CD4-positive, alpha-beta T cell (primary cell): ENCODE results near the gene SORL1. TPM values are rescaled to one million over a fixed set of nuclear protein-coding genes. Genes with fewer than 3 reads are reported as not detected.

Source experiments
- ATAC-seq: fragments of 200-7000 bp; cut with Tn5 transposase; one replicate; pipeline ENCODE4 v1.10.0; 2022; ENCODE audit warnings: mild to moderate bottlenecking; ENCODE audit not compliant: poor library complexity
- CTCF ChIA-PET: fragments of 350-600 bp; sonication (Branson Sonifier 250); formaldehyde crosslinking; loops from one replicate; lab custom pipeline; 2021; ENCODE audit warnings: antibody characterized with exemption, inconsistent platforms; lab: Charles Lee
- POLR2A ChIA-PET: fragments of 350-600 bp; sonication (Branson Sonifier 250); formaldehyde crosslinking; loops from one replicate; lab custom pipeline; 2021; ENCODE audit warnings: antibody characterized with exemption, inconsistent platforms; lab: Charles Lee
- DNase-seq, 14 experiments: peaks; one replicate each; pipeline ENCODE4 v3.0.0-alpha.2; 2013 to 2020; ENCODE audit warnings: mixed read lengths in 2 of 14
- H3K27ac ChIP-seq, 2 donors: one replicate each; pipeline versions ENCODE4 v1.5.1 to v1.7.0; 2013; ENCODE audit warnings: low read length in 2 of 2, low read depth in 1 of 2, mild to moderate bottlenecking in 1 of 2
- H3K27me3 ChIP-seq, 2 experiments: 1 replicate in 1 of 2; 2 replicates in 1 of 2; pipeline versions ENCODE4 v1.6.1 to v1.7.0; 2013; ENCODE audit warnings: low read length in 2 of 2, control low read depth in 1 of 2, mild to moderate bottlenecking in 1 of 2, moderate library complexity in 1 of 2; ENCODE audit not compliant: insufficient read depth in 2 of 2, control insufficient read depth in 1 of 2
- H3K36me3 ChIP-seq: one replicate; pipeline ENCODE4 v1.6.1; 2013; ENCODE audit warnings: low read length, control low read depth; ENCODE audit not compliant: insufficient read depth
- H3K4me1 ChIP-seq: one replicate; pipeline ENCODE4 v1.6.1; 2013; ENCODE audit warnings: low read length, control low read depth; ENCODE audit not compliant: insufficient read depth
- H3K4me3 ChIP-seq: one replicate; pipeline ENCODE4 v1.5.1; 2013; ENCODE audit warnings: mild to moderate bottlenecking, low read length, moderate library complexity
- H3K9me3 ChIP-seq, 2 experiments: 1 replicate in 1 of 2; 2 replicates in 1 of 2; pipeline versions ENCODE4 v1.6.1 to v1.7.0; 2013; ENCODE audit warnings: low read length in 2 of 2, mild to moderate bottlenecking in 2 of 2, control low read depth in 1 of 2, moderate library complexity in 1 of 2; ENCODE audit not compliant: control insufficient read depth in 1 of 2, insufficient read depth in 1 of 2
- H3K27ac Mint-ChIP-seq: one replicate; pipeline ENCODE4 v1.8.0; 2020; ENCODE audit warnings: mixed read lengths
- H3K27me3 Mint-ChIP-seq: one replicate; pipeline ENCODE4 v1.8.0; 2021; ENCODE audit warnings: mixed read lengths
- H3K36me3 Mint-ChIP-seq: one replicate; pipeline ENCODE4 v1.8.0; 2021; ENCODE audit warnings: low read depth, mixed read lengths
- H3K4me1 Mint-ChIP-seq: one replicate; pipeline ENCODE4 v1.8.0; 2021; ENCODE audit warnings: low read depth, mixed read lengths
- H3K4me3 Mint-ChIP-seq: one replicate; pipeline ENCODE4 v1.8.0; 2020; ENCODE audit warnings: mild to moderate bottlenecking, mixed read lengths
- H3K9me3 Mint-ChIP-seq: one replicate; pipeline ENCODE4 v1.8.0; 2020; ENCODE audit warnings: mixed read lengths
- intact Hi-C, 2 experiments: fragments of 100-400 bp; cut with DNase I in 1 of 2; cut with micrococcal nuclease in 1 of 2; formaldehyde crosslinking; loops; one replicate each; pipeline versions ENCODE4 v1.15.1 to v1.9.0; 2023 to 2025; cut with DNase I, micrococcal nuclease
- total RNA-seq, 174 experiments: library from RNA in 2 of 174; stranded (reverse) in 2 of 174; gene quantifications; one replicate each; pipeline ENCODE4 v1.2.3 and lab custom pipeline; 2021 to 2026
- TF ChIP-seq, protein P1 (sequence below): fragments of 200-600 bp; IDR thresholded peaks from one replicate; pipeline ENCODE4 v1.8.0; 2022; ENCODE audit warnings: antibody characterized with exemption, mild to moderate bottlenecking

The SORL1 gene
- total RNA-seq, 2 experiments from 2014 or later = 235 to 241 TPM

- peak overlapping the region; percentile 59 for H3K27ac Mint-ChIP-seq
- no peak for ATAC-seq
Observed at GRCh38 chr11:121520243-121521144, 68.4 kb downstream of the SORL1 start.

GRCh38 chr11:121521145-121522042 lies 69.3 kb downstream of the SORL1 start:
- Histone ChIP-seq H3K4me1 (peaks cover 6% of the 10 kb centered on the region), H3K27me3 (no peaks in the 10 kb centered on the region), H3K4me3 (no peak overlapping the region), H3K9me3 (peaks cover 4 to 8% of the 10 kb centered on the region in 2 experiments), H3K27ac (no peak overlapping the region), H3K36me3 (peaks cover 93% of the 10 kb centered on the region)
- peaks cover 97% of the 10 kb centered on the region for H3K36me3 Mint-ChIP-seq
- H3K4me1 Mint-ChIP-seq = peaks cover 49% of the 10 kb centered on the region
- DNase-seq (no peak), ATAC-seq (no peak)
- no peak overlapping the region for H3K4me3 Mint-ChIP-seq
- no peaks in the 10 kb centered on the region for H3K27me3 Mint-ChIP-seq
- ChIA-PET CTCF (interaction anchor here (1.0 kb wide), 1 partner anchor 135 kb away, joined by 3 read pairs; no protein-coding TSS in a partner anchor), POLR2A (no interaction called here)
- no peaks in the 10 kb centered on the region for H3K9me3 Mint-ChIP-seq
- intact Hi-C loops = no loop called here
- TF ChIP-seq, protein P1, sequence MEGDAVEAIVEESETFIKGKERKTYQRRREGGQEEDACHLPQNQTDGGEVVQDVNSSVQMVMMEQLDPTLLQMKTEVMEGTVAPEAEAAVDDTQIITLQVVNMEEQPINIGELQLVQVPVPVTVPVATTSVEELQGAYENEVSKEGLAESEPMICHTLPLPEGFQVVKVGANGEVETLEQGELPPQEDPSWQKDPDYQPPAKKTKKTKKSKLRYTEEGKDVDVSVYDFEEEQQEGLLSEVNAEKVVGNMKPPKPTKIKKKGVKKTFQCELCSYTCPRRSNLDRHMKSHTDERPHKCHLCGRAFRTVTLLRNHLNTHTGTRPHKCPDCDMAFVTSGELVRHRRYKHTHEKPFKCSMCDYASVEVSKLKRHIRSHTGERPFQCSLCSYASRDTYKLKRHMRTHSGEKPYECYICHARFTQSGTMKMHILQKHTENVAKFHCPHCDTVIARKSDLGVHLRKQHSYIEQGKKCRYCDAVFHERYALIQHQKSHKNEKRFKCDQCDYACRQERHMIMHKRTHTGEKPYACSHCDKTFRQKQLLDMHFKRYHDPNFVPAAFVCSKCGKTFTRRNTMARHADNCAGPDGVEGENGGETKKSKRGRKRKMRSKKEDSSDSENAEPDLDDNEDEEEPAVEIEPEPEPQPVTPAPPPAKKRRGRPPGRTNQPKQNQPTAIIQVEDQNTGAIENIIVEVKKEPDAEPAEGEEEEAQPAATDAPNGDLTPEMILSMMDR = no peak
- peak overlapping the region; percentile 59 for H3K27ac Mint-ChIP-seq

More at GRCh38 chr11:121520243-121521144, 68.4 kb downstream of the SORL1 start:
- H3K9me3 Mint-ChIP-seq = no peaks in the 10 kb centered on the region
- H3K36me3 ChIP-seq = peaks cover 93% of the 10 kb centered on the region
- H3K9me3 ChIP-seq = peaks cover 4 to 6% of the 10 kb centered on the region in 2 experiments
- TF ChIP-seq, protein P1 = no peak
- H3K4me1 ChIP-seq = peaks cover 6% of the 10 kb centered on the region
- no peak overlapping the region for H3K27ac ChIP-seq
- peaks cover 96% of the 10 kb centered on the region for H3K36me3 Mint-ChIP-seq
- H3K27me3 ChIP-seq = no peaks in the 10 kb centered on the region
- no peak for DNase-seq
- ChIA-PET CTCF (interaction anchor here (1.5 kb wide), 1 partner anchor 27 kb away, joined by 3 read pairs; no protein-coding TSS in a partner anchor), POLR2A (no interaction called here)
- intact Hi-C loops = no loop called here
- H3K4me3 ChIP-seq = no peak overlapping the region
- H3K27me3 Mint-ChIP-seq = no peaks in the 10 kb centered on the region
- H3K4me1 Mint-ChIP-seq = peaks cover 51% of the 10 kb centered on the region
- no peak overlapping the region for H3K4me3 Mint-ChIP-seq
